HCT116 (cell line): ENCODE measurements around the gene CYP2U1. TPM values are rescaled to one million over a fixed set of nuclear protein-coding genes. Genes with fewer than 3 reads are reported as not detected.

Experiments used
- ATAC-seq: fragments of 200-7000 bp; cut with Tn5 transposase; 2 replicates; pipeline ENCODE4 v1.9.1; 2020; ENCODE audit warnings: mild to moderate bottlenecking, moderate library complexity
- BruUV-seq: library from RNA; stranded (reverse); fragments of 400-500 nt; replicated peaks from 2 replicates; lab custom pipeline; 2021; lab: Mats Ljungman, UMichigan
- CTCF ChIA-PET: fragments of 300-600 bp; sonication (Branson Sonifier 250); formaldehyde crosslinking; loops from one replicate; lab custom pipeline; 2021; ENCODE audit warnings: antibody characterized with exemption; lab: Charles Lee
- POLR2A ChIA-PET: fragments of 300-600, 350-600 bp; sonication (Branson Sonifier 250); formaldehyde crosslinking; loops from one replicate; lab custom pipeline; 2021; ENCODE audit warnings: antibody characterized with exemption; lab: Charles Lee
- RAD21 ChIA-PET, 2 experiments: fragments of 300-600 bp; sonication (Branson Sonifier 250); formaldehyde crosslinking; loops; one replicate each; lab custom pipeline; 2023; ENCODE audit warnings: low total read pairs in 2 of 2; ENCODE audit not compliant: uncharacterized antibody in 2 of 2, unreplicated experiment in 2 of 2, low non-redundant PET in 1 of 2; lab: Charles Lee
- DNase-seq: peaks from one replicate; pipeline ENCODE4 v3.0.0-alpha.2; 2010; ENCODE audit warnings: low read depth, low spot score
- H2AFZ ChIP-seq: fragments of 200-600 bp; shearing (Covaris generic), sonication (generic); 2 replicates; pipeline ENCODE4 v1.6.1; 2017; ENCODE audit warnings: low read depth, mixed run types, mixed read lengths, antibody characterized with exemption, low read length; ENCODE audit not compliant: poor library complexity, severe bottlenecking
- H3K27ac ChIP-seq: 2 replicates; pipeline ENCODE4 v1.5.1; 2012; ENCODE audit warnings: low read depth, low read length
- H3K27me3 ChIP-seq: fragments of 200-600 bp; sonication (generic); 2 replicates; pipeline ENCODE4 v1.6.1; 2016; ENCODE audit warnings: mixed run types, low read length, mixed read lengths; ENCODE audit not compliant: insufficient read depth
- H3K36me3 ChIP-seq, 2 experiments: fragments of 200-500 bp in 1 of 2; fragments of 200-600 bp in 1 of 2; sonication (Bioruptor generic) in 1 of 2; sonication (generic) in 1 of 2; 2 replicates each; pipeline versions ENCODE4 v1.5.1 to v1.6.1; 2014 to 2016; ENCODE audit warnings: low read length in 2 of 2, inconsistent platforms in 1 of 2, mixed read lengths in 1 of 2, mixed run types in 1 of 2; ENCODE audit not compliant: insufficient read depth in 2 of 2, control insufficient read depth in 1 of 2
- H3K4me1 ChIP-seq, 2 experiments: fragments of 200-600 bp in 1 of 2; sonication (generic) in 1 of 2; 2 replicates each; pipeline versions ENCODE4 v1.5.1 to v1.6.1; 2012 to 2017; ENCODE audit warnings: low read length in 2 of 2, inconsistent platforms in 1 of 2, mild to moderate bottlenecking in 1 of 2, mixed read lengths in 1 of 2, mixed run types in 1 of 2, moderate library complexity in 1 of 2; ENCODE audit not compliant: insufficient read depth in 2 of 2, control insufficient read depth in 1 of 2
- H3K4me2 ChIP-seq: fragments of 200-600 bp; sonication (generic); 2 replicates; pipeline ENCODE4 v1.6.1; 2017; ENCODE audit warnings: mixed run types, low read length, mixed read lengths
- H3K4me3 ChIP-seq, 2 experiments: fragments of 200-600 bp in 1 of 2; sonication (generic) in 1 of 2; replicated peaks in 1 of 2; 2 replicates each; pipeline ENCODE4 v1.5.1; 2011 to 2016; ENCODE audit warnings: low read length in 2 of 2, control low read depth in 1 of 2, low read depth in 1 of 2, mild to moderate bottlenecking in 1 of 2, mixed read lengths in 1 of 2, mixed run types in 1 of 2
- H3K79me2 ChIP-seq: fragments of 200-600 bp; sonication (generic); 2 replicates; pipeline ENCODE4 v1.6.1; 2017; ENCODE audit warnings: mild to moderate bottlenecking, mixed run types, low read length, moderate library complexity, mixed read lengths; ENCODE audit not compliant: insufficient read depth
- H3K9ac ChIP-seq: fragments of 200-600 bp; sonication (generic); 2 replicates; pipeline ENCODE4 v1.6.1; 2016; ENCODE audit warnings: low read length, mixed read lengths
- H3K9me2 ChIP-seq: fragments of 200-600 bp; sonication (generic), shearing (Covaris generic); 2 replicates; pipeline ENCODE4 v1.6.1; 2017; ENCODE audit warnings: mixed run types, mild to moderate bottlenecking, moderate library complexity; ENCODE audit not compliant: insufficient read depth
- H3K9me3 ChIP-seq, 2 experiments: fragments of 200-500 bp in 1 of 2; fragments of 200-600 bp in 1 of 2; sonication (Bioruptor generic) in 1 of 2; sonication (generic) in 1 of 2; 2 replicates each; pipeline ENCODE4 v1.6.1; 2014 to 2017; ENCODE audit warnings: low read length in 2 of 2, mixed read lengths in 2 of 2, inconsistent platforms in 1 of 2, low read depth in 1 of 2, mild to moderate bottlenecking in 1 of 2, mixed run types in 1 of 2, moderate library complexity in 1 of 2; ENCODE audit not compliant: control insufficient read depth in 1 of 2, insufficient read depth in 1 of 2
- H4K20me1 ChIP-seq: fragments of 200-600 bp; sonication (generic), shearing (Covaris generic); 2 replicates; pipeline ENCODE4 v1.6.1; 2017; ENCODE audit warnings: mixed run types, mild to moderate bottlenecking, moderate library complexity; ENCODE audit not compliant: insufficient read depth
- ATF3 ChIP-seq: IDR thresholded peaks from 2 replicates; pipeline ENCODE4 v1.6.1; 2012
- CBX3 ChIP-seq: IDR thresholded peaks from 2 replicates; pipeline ENCODE4 v1.6.1; 2012; ENCODE audit warnings: low read depth
- CEBPB ChIP-seq: IDR thresholded peaks from 2 replicates; pipeline ENCODE4 v1.6.1; 2012; ENCODE audit warnings: low read depth
- CTCF ChIP-seq, 3 experiments: fragments of 200-600 bp in 1 of 3; sonication (generic) in 1 of 3; IDR thresholded peaks in 2 of 3; conservative IDR thresholded peaks in 1 of 3; 2 replicates each; pipeline ENCODE4 v1.5.1; 2012 to 2017; ENCODE audit warnings: low read depth in 2 of 3, low read length in 2 of 3, antibody characterized with exemption in 1 of 3, borderline replicate concordance in 1 of 3, control low read depth in 1 of 3, mild to moderate bottlenecking in 1 of 3, mixed read lengths in 1 of 3, mixed run types in 1 of 3, moderate library complexity in 1 of 3; ENCODE audit not compliant: insufficient read depth in 1 of 3
- EGR1 ChIP-seq: IDR thresholded peaks from 2 replicates; pipeline ENCODE4 v1.6.1; 2012; ENCODE audit warnings: low read depth
- ELF1 ChIP-seq: IDR thresholded peaks from 2 replicates; pipeline ENCODE4 v1.6.1; 2012; ENCODE audit warnings: low read depth, borderline replicate concordance
- EZH2 ChIP-seq: fragments of 200-600 bp; sonication (generic); IDR thresholded peaks from 2 replicates; pipeline ENCODE4 v1.6.1; 2017; ENCODE audit warnings: antibody characterized with exemption, mixed run types
- EZH2phosphoT487 ChIP-seq: fragments of 200-600 bp; IDR thresholded peaks from 2 replicates; pipeline ENCODE4 v1.6.1; 2018; ENCODE audit warnings: antibody characterized with exemption, borderline replicate concordance
- FOSL1 ChIP-seq: IDR thresholded peaks from 2 replicates; pipeline ENCODE4 v1.6.1; 2012; ENCODE audit warnings: low read depth
- JUND ChIP-seq: IDR thresholded peaks from 2 replicates; pipeline ENCODE4 v1.6.1; 2012
- POLR2A ChIP-seq: IDR thresholded peaks from 2 replicates; pipeline ENCODE4 v1.7.0; 2011; ENCODE audit warnings: borderline replicate concordance; ENCODE audit not compliant: insufficient read depth, insufficient read length; ENCODE audit errors: extremely low read depth
- POLR2AphosphoS5 ChIP-seq: IDR thresholded peaks from 2 replicates; pipeline ENCODE4 v1.6.1; 2011; ENCODE audit warnings: mild to moderate bottlenecking, low read depth, low read length, moderate library complexity
- SP1 ChIP-seq: IDR thresholded peaks from 2 replicates; pipeline ENCODE4 v1.6.1; 2012; ENCODE audit warnings: low read depth
- TCF7L2 ChIP-seq: IDR thresholded peaks from 2 replicates; pipeline ENCODE4 v1.7.0; 2011; ENCODE audit warnings: borderline replicate concordance, inconsistent platforms; ENCODE audit not compliant: insufficient read depth, insufficient read length; ENCODE audit errors: extremely low read depth
- YY1 ChIP-seq: IDR thresholded peaks from 2 replicates; pipeline ENCODE4 v1.6.1; 2011; ENCODE audit warnings: low read length, low read depth, moderate library complexity, mild to moderate bottlenecking; ENCODE audit not compliant: insufficient replicate concordance; ENCODE audit errors: extremely low read depth
- ZFX ChIP-seq: fragments of 450-650 bp; IDR thresholded peaks from 2 replicates; pipeline ENCODE4 v1.6.1; 2017
- ZNF274 ChIP-seq: fragments of 200-500 bp; sonication (Bioruptor generic); IDR thresholded peaks from 2 replicates; pipeline ENCODE4 v1.6.1; 2014; ENCODE audit warnings: mild to moderate bottlenecking, low read depth, low read length, inconsistent platforms
- intact Hi-C: fragments of 100-400 bp; cut with micrococcal nuclease; formaldehyde crosslinking; loops from 2 replicates; pipeline ENCODE4 v1.10.0; 2022
- total RNA-seq: library from RNA; stranded (reverse); gene quantifications from one replicate; pipeline ENCODE4 v1.2.1, GENCODE V29; 2021; ENCODE audit not compliant: unreplicated experiment
- TF ChIP-seq, protein P1 (sequence below): IDR thresholded peaks from 2 replicates; pipeline ENCODE4 v1.6.1; 2012; ENCODE audit warnings: low read depth
- TF ChIP-seq, protein P2 (sequence below): IDR thresholded peaks from 2 replicates; pipeline ENCODE4 v1.6.1; 2011; ENCODE audit warnings: mild to moderate bottlenecking, low read length, moderate library complexity; ENCODE audit not compliant: insufficient replicate concordance; ENCODE audit errors: extremely low read depth
- TF ChIP-seq, protein P3 (sequence below): IDR thresholded peaks from 2 replicates; pipeline ENCODE4 v1.6.1; 2012

Gene CYP2U1
- total RNA-seq, 1 experiment from 2014 or later, result 4.0 TPM

DNA sequence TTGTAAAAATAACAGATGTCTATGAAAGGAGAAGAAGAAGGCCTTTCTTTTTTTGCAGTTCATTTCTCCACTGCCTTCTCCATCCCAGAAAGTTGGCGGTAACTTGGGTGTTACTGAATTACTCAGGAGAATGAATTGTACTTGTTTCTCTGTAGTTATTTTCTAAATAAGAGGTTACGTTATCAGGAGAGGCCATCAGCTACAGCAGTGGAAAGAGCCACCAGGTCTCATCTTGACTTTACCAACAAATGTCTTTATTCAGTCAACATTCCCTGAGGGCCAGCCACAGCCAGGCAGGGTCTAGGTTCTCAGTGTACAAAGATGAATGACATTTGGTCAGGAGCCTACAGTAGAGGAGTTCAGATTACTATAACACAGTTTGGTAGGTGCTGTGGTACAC lies 66.4 kb downstream of the CYP2U1 start:
- no peak for ATAC-seq
- peaks cover 5% of the 10 kb centered on the region; the same call in 1 of the 2 replicates for H4K20me1 ChIP-seq
- no peaks in the 10 kb centered on the region for H3K27me3 ChIP-seq
- intact Hi-C loops, result no loop called here
- no peak overlapping the region for H2AFZ ChIP-seq
- ChIA-PET RAD21 (no interaction called here), CTCF (no interaction called here), POLR2A (no interaction called here)
- TF ChIP-seq TCF7L2 (no peak), FOSL1 (no peak), CBX3 (no peak), CEBPB (no peak), JUND (no peak), CTCF (IDR thresholded peaks at IDR 0.05 in 2 of 3, conservative IDR thresholded peaks at IDR 0.05 in 1 of 3; ENCODE audit: borderline replicate concordance in 1 of 3, insufficient read depth in 1 of 3, low read depth in 2 of 3, low read length in 2 of 3) (no peak), ZFX (no peak), ZNF274 (no peak), POLR2A (no peak), POLR2AphosphoS5 (no peak), EGR1 (no peak), EZH2 (no peak), EZH2phosphoT487 (no peak), YY1 (no peak), ATF3 (no peak), SP1 (no peak), ELF1 (no peak)
- TF ChIP-seq, protein P1, sequence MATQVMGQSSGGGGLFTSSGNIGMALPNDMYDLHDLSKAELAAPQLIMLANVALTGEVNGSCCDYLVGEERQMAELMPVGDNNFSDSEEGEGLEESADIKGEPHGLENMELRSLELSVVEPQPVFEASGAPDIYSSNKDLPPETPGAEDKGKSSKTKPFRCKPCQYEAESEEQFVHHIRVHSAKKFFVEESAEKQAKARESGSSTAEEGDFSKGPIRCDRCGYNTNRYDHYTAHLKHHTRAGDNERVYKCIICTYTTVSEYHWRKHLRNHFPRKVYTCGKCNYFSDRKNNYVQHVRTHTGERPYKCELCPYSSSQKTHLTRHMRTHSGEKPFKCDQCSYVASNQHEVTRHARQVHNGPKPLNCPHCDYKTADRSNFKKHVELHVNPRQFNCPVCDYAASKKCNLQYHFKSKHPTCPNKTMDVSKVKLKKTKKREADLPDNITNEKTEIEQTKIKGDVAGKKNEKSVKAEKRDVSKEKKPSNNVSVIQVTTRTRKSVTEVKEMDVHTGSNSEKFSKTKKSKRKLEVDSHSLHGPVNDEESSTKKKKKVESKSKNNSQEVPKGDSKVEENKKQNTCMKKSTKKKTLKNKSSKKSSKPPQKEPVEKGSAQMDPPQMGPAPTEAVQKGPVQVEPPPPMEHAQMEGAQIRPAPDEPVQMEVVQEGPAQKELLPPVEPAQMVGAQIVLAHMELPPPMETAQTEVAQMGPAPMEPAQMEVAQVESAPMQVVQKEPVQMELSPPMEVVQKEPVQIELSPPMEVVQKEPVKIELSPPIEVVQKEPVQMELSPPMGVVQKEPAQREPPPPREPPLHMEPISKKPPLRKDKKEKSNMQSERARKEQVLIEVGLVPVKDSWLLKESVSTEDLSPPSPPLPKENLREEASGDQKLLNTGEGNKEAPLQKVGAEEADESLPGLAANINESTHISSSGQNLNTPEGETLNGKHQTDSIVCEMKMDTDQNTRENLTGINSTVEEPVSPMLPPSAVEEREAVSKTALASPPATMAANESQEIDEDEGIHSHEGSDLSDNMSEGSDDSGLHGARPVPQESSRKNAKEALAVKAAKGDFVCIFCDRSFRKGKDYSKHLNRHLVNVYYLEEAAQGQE, result no peak
- TF ChIP-seq, protein P2, sequence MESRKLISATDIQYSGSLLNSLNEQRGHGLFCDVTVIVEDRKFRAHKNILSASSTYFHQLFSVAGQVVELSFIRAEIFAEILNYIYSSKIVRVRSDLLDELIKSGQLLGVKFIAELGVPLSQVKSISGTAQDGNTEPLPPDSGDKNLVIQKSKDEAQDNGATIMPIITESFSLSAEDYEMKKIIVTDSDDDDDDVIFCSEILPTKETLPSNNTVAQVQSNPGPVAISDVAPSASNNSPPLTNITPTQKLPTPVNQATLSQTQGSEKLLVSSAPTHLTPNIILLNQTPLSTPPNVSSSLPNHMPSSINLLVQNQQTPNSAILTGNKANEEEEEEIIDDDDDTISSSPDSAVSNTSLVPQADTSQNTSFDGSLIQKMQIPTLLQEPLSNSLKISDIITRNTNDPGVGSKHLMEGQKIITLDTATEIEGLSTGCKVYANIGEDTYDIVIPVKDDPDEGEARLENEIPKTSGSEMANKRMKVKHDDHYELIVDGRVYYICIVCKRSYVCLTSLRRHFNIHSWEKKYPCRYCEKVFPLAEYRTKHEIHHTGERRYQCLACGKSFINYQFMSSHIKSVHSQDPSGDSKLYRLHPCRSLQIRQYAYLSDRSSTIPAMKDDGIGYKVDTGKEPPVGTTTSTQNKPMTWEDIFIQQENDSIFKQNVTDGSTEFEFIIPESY, result no peak
- TF ChIP-seq, protein P3, sequence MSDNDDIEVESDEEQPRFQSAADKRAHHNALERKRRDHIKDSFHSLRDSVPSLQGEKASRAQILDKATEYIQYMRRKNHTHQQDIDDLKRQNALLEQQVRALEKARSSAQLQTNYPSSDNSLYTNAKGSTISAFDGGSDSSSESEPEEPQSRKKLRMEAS, result no peak
- H3K27ac ChIP-seq, result no peak overlapping the region
- no TSS peak for BruUV-seq
- no peaks in the 10 kb centered on the region for H3K36me3 ChIP-seq
- no peak for DNase-seq
- H3K4me3 ChIP-seq, result no peak overlapping the region
- H3K79me2 ChIP-seq, result peaks cover 33% of the 10 kb centered on the region
- no peak overlapping the region for H3K9ac ChIP-seq
- no peak overlapping the region for H3K4me2 ChIP-seq
- no peaks in the 10 kb centered on the region for H3K9me2 ChIP-seq
- H3K9me3 ChIP-seq, result no peaks in the 10 kb centered on the region
- no peaks in the 10 kb centered on the region for H3K4me1 ChIP-seq
